K562 (cell line): ENCODE measurements around the gene SLC39A11.

Experiments
- CBX1 ChIP-seq: sonication (generic); IDR thresholded peaks from 2 replicates; pipeline ENCODE4 v1.6.1; 2016; ENCODE audit warnings: antibody characterized with exemption, low read depth, mild to moderate bottlenecking
- CBX8 ChIP-seq: fragments of 200-600 bp; sonication (generic); IDR thresholded peaks from 2 replicates; pipeline ENCODE4 v1.6.1; 2012; ENCODE audit warnings: borderline replicate concordance, mixed run types, low read depth, mild to moderate bottlenecking, moderate library complexity, mixed read lengths, low read length, control low read depth, inconsistent platforms; ENCODE audit not compliant: poor library complexity, severe bottlenecking; ENCODE audit errors: extremely low read depth
- CTCF ChIP-seq, 3 experiments: IDR thresholded peaks in 2 of 3; conservative IDR thresholded peaks in 1 of 3; 2 replicates each; pipeline ENCODE4 v1.5.1; 2011 to 2012; ENCODE audit warnings: low read length in 3 of 3, mild to moderate bottlenecking in 3 of 3, control low read depth in 2 of 3, improper control_type of control experiment in 1 of 3, inconsistent platforms in 1 of 3, low read depth in 1 of 3, mixed read lengths in 1 of 3, moderate library complexity in 1 of 3; ENCODE audit not compliant: insufficient read depth in 2 of 3
- HNRNPK ChIP-seq: fragments of 200-400 bp; formaldehyde crosslinking; IDR thresholded peaks from one replicate; pipeline ENCODE4 v1.6.1; 2018; ENCODE audit warnings: mild to moderate bottlenecking, low read depth, low read length; ENCODE audit not compliant: poor library complexity, severe bottlenecking
- HNRNPL ChIP-seq: fragments of 200-400 bp; formaldehyde crosslinking; IDR thresholded peaks from 2 replicates; pipeline ENCODE4 v1.6.1; 2017; ENCODE audit warnings: low read depth, mild to moderate bottlenecking, low read length
- RBM15 ChIP-seq: fragments of 200-400 bp; formaldehyde crosslinking; IDR thresholded peaks from 2 replicates; pipeline ENCODE4 v1.6.1; 2018; ENCODE audit warnings: mild to moderate bottlenecking, low read length, moderate library complexity; ENCODE audit not compliant: insufficient read depth
- SNRNP70 ChIP-seq: fragments of 200-400 bp; formaldehyde crosslinking; optimal IDR thresholded peaks from 2 replicates; pipeline ENCODE3; 2017; ENCODE audit warnings: low read depth, low read length
- TCF7 ChIP-seq: sonication (generic); IDR thresholded peaks from 2 replicates; pipeline ENCODE4 v1.6.1; 2016; ENCODE audit warnings: antibody characterized with exemption, borderline replicate concordance
- THAP12 ChIP-seq: fragments of 250-450 bp; sonication (Bioruptor Pico); IDR thresholded peaks from 2 replicates; pipeline ENCODE4 v1.9.0; 2021; ENCODE audit warnings: mild to moderate bottlenecking, inconsistent platforms
- TSHZ1 ChIP-seq: fragments of 250-450 bp; sonication (Bioruptor Pico); IDR thresholded peaks from 2 replicates; pipeline ENCODE4 v1.4.0; 2020; ENCODE audit warnings: mild to moderate bottlenecking, moderate library complexity
- USF2 ChIP-seq: sonication (generic); formaldehyde crosslinking; IDR thresholded peaks from 2 replicates; pipeline ENCODE4 v1.5.0; 2020; ENCODE audit warnings: missing genetic modification reagents
- ZBTB7A ChIP-seq: IDR thresholded peaks from 2 replicates; pipeline ENCODE4 v1.6.1; 2011; ENCODE audit warnings: low read depth, mild to moderate bottlenecking, low read length, moderate library complexity, borderline replicate concordance; ENCODE audit not compliant: control insufficient read depth
- ZNF354B ChIP-seq: fragments of 250-450 bp; sonication (Bioruptor Pico); IDR thresholded peaks from 2 replicates; pipeline ENCODE4 v1.4.0; 2020

DNA sequence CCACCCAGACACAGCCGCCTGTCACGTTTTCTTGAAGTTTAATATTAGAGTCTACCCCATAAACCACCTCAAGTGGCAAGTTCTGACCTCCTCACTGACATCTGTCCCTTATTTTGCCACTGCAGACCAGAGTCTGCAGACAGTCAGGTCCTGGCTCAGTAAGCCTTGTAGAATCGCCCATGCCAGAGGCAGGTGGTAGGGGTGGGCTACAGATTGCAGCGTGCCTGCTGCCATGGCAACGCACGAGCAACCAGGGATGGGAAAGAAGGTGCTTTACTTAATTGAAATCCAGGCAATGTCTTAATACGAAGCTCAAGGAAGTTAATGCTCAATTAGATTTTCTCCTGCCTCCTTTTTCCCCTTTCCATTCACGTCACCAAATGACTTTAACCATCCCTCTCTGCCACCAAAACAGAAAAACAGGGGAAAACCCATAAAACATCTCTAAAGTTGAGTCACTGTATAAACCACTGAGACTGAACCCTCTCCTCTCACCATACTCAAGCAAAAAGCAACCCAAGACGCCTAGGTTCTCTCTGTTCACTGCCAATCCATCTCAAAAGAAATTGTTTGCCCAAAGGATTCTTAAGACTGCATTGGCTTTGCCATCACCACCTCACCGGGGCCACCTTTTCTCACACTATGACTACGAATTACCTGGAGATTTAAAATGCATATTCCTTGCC is 228.8 kb downstream of the SLC39A11 start:
- TF ChIP-seq RBM15: no peak
- no peak for TF ChIP-seq CTCF (IDR thresholded peaks at IDR 0.05 in 2 of 3, conservative IDR thresholded peaks at IDR 0.05 in 1 of 3; ENCODE audit: insufficient read depth in 2 of 3, low read depth in 1 of 3, low read length in 3 of 3)
- TF ChIP-seq CBX8: no peak
- no peak for TF ChIP-seq TSHZ1 (CRISPR knock-in tag)
- no peak for TF ChIP-seq HNRNPK
- no peak for TF ChIP-seq ZNF354B (CRISPR knock-in tag)
- no peak for TF ChIP-seq TCF7
- no peak for TF ChIP-seq SNRNP70
- no peak for TF ChIP-seq ZBTB7A
- TF ChIP-seq HNRNPL: no peak
- no peak for TF ChIP-seq CBX1
- no peak for TF ChIP-seq USF2
- TF ChIP-seq THAP12 (CRISPR knock-in tag): no peak
